RWPE2 (cell line): ENCODE data around the gene NAB1.
A peak's percentile ranks its signal among the peaks of the same experiment; 100 is the strongest.

Experiments
- ATAC-seq: fragments of 200-7000 bp; cut with Tn5 transposase; 3 replicates; pipeline ENCODE4 v1.9.1; 2021; ENCODE audit warnings: low read depth
- DNase-seq: peaks from one replicate; pipeline ENCODE4 v3.0.0-alpha.2; 2020; ENCODE audit warnings: low spot score
- H3K27ac ChIP-seq: fragments of 450-650 bp; 2 replicates; pipeline ENCODE4 v1.5.1; 2017; ENCODE audit warnings: mild to moderate bottlenecking; ENCODE audit not compliant: poor library complexity, severe bottlenecking
- H3K27me3 ChIP-seq: fragments of 250-450 bp; sonication (Bioruptor Pico); 2 replicates; pipeline ENCODE4 v1.5.1; 2021; ENCODE audit warnings: mild to moderate bottlenecking, moderate library complexity; ENCODE audit not compliant: insufficient read depth, poor library complexity, severe bottlenecking
- H3K36me3 ChIP-seq: fragments of 250-450 bp; sonication (Bioruptor Pico); 2 replicates; pipeline ENCODE4 v1.5.1; 2020; ENCODE audit warnings: low read depth, mild to moderate bottlenecking, moderate library complexity
- H3K4me1 ChIP-seq: fragments of 250-450 bp; sonication (Bioruptor Pico); 2 replicates; pipeline ENCODE4 v1.5.1; 2021; ENCODE audit warnings: mild to moderate bottlenecking, moderate library complexity; ENCODE audit not compliant: insufficient read depth, poor library complexity, severe bottlenecking
- H3K4me3 ChIP-seq: fragments of 250-450 bp; sonication (Bioruptor Pico); 2 replicates; pipeline ENCODE4 v1.5.1; 2021; ENCODE audit warnings: mild to moderate bottlenecking, moderate library complexity; ENCODE audit not compliant: severe bottlenecking
- H3K9me3 ChIP-seq: fragments of 250-450 bp; sonication (Bioruptor Pico); 2 replicates; pipeline ENCODE4 v1.5.1; 2021; ENCODE audit warnings: mild to moderate bottlenecking, moderate library complexity; ENCODE audit not compliant: severe bottlenecking
- CTCF ChIP-seq: fragments of 450-650 bp; IDR thresholded peaks from one replicate; pipeline ENCODE4 v1.5.1; 2017; ENCODE audit warnings: mild to moderate bottlenecking, moderate library complexity; ENCODE audit not compliant: poor library complexity, severe bottlenecking

Gene NAB1

GRCh38 chr2:190618030-190618429 lies 30.9 kb upstream of the NAB1 start:
- Histone ChIP-seq H3K9me3 (no peaks in the 10 kb centered on the region), H3K27me3 (no peaks in the 10 kb centered on the region), H3K4me3 (no peak overlapping the region), H3K27ac (no peak overlapping the region), H3K4me1 (no peaks in the 10 kb centered on the region), H3K36me3 (no peaks in the 10 kb centered on the region)
- no peak for DNase-seq
- ATAC-seq, result no peak
- TF ChIP-seq CTCF, result no peak

GRCh38 chr2:190625691-190626090 lies 23.2 kb upstream of the NAB1 start:
- H3K4me1 ChIP-seq, result peaks cover 5% of the 10 kb centered on the region
- no peak for TF ChIP-seq CTCF
- H3K36me3 ChIP-seq, result no peaks in the 10 kb centered on the region
- DNase-seq, result no peak
- no peaks in the 10 kb centered on the region for H3K27me3 ChIP-seq
- no peak overlapping the region for H3K4me3 ChIP-seq
- H3K27ac ChIP-seq, result no peak overlapping the region
- H3K9me3 ChIP-seq, result no peaks in the 10 kb centered on the region
- ATAC-seq, result no peak

- H3K4me3 ChIP-seq, result no peak overlapping the region
- no peaks in the 10 kb centered on the region for H3K36me3 ChIP-seq
- no peaks in the 10 kb centered on the region for H3K9me3 ChIP-seq
- no peak for ATAC-seq
- no peak overlapping the region for H3K27ac ChIP-seq
- H3K27me3 ChIP-seq, result no peaks in the 10 kb centered on the region
- peaks cover 5% of the 10 kb centered on the region for H3K4me1 ChIP-seq
- DNase-seq, result no peak
- no peak for TF ChIP-seq CTCF
Observed at GRCh38 chr2:190626641-190627210, 22.2 kb upstream of the NAB1 start.

GRCh38 chr2:190627448-190628412 lies 21.2 kb upstream of the NAB1 start:
- peak; percentile 73; the same call in 2 of the 3 replicates for ATAC-seq
- TF ChIP-seq CTCF, result no peak
- H3K27ac ChIP-seq, result no peak overlapping the region
- no peaks in the 10 kb centered on the region for H3K9me3 ChIP-seq
- peaks cover 5% of the 10 kb centered on the region for H3K4me1 ChIP-seq
- DNase-seq, result no peak
- H3K27me3 ChIP-seq, result no peaks in the 10 kb centered on the region
- H3K36me3 ChIP-seq, result no peaks in the 10 kb centered on the region
- H3K4me3 ChIP-seq, result peak overlapping the region; percentile 9
